RKO (cell line): Measurements from ENCODE around the gene COPS3.

Source experiments
- DNase-seq: peaks from one replicate; pipeline ENCODE4 v3.0.0-alpha.2; 2016; ENCODE audit warnings: low spot score

Gene COPS3

GRCh38 chr17:17280613-17281549, at the start of gene COPS3:
Gene COPS3 (minus strand): TSS chr17:17281246. CDS start chr17:17281186, 60 bp downstream.
- DNase-seq = peak; percentile 98

- no peak for DNase-seq
These were observed 47.2 kb upstream of the COPS3 start for GRCh38 chr17:17328251-17328650.

GRCh38 chr17:17326275-17326875, 45.3 kb upstream of the COPS3 start:
- no peak for DNase-seq

GRCh38 chr17:17325816-17326215, 44.8 kb upstream of the COPS3 start:
- no peak for DNase-seq

- DNase-seq = no peak
These were observed 44.2 kb upstream of the COPS3 start for GRCh38 chr17:17325228-17325627.

- no peak for DNase-seq
These were observed 43.6 kb upstream of the COPS3 start for GRCh38 chr17:17324616-17325015.

- DNase-seq = no peak
These were observed 41.8 kb upstream of the COPS3 start for GRCh38 chr17:17322516-17323510.

- DNase-seq = no peak
These were observed 40.4 kb upstream of the COPS3 start for GRCh38 chr17:17321356-17322025.

GRCh38 chr17:17320911-17321220, 39.8 kb upstream of the COPS3 start:
- DNase-seq = no peak

GRCh38 chr17:17320188-17320910, 39.3 kb upstream of the COPS3 start:
- no peak for DNase-seq

GRCh38 chr17:17315142-17315821, 34.2 kb upstream of the COPS3 start:
- DNase-seq = no peak

- DNase-seq = no peak
These were observed 33.5 kb upstream of the COPS3 start for GRCh38 chr17:17314501-17315071.

GRCh38 chr17:17313350-17313991, 32.4 kb upstream of the COPS3 start:
- no peak for DNase-seq

- DNase-seq = no peak
These were observed 28.3 kb upstream of the COPS3 start for GRCh38 chr17:17309356-17309755.

- peak; percentile 43 for DNase-seq
These were observed 24.3 kb upstream of the COPS3 start for GRCh38 chr17:17305281-17305801.

- DNase-seq = no peak
These were observed 23.5 kb upstream of the COPS3 start for GRCh38 chr17:17304521-17304985.

GRCh38 chr17:17303847-17304490, 22.9 kb upstream of the COPS3 start:
- DNase-seq = no peak

GRCh38 chr17:17303010-17303846, 22.2 kb upstream of the COPS3 start, which contains the start of gene NT5M:
Gene NT5M (plus strand): TSS chr17:17303373. CDS start chr17:17303551, 178 bp downstream.
- DNase-seq = peak; percentile 79
